ENCODE measurements around the gene ST6GAL2. TPM values are rescaled to one million over a fixed set of nuclear protein-coding genes. Genes with fewer than 3 reads are reported as not detected.

ST6GAL2 gene
- total and polyA plus RNA-seq, 2 of the 8 experiments (the other 6 are each of a cell fraction or from before 2014, with no cell fraction given), result 2.7 to 17.5 TPM

DNA sequence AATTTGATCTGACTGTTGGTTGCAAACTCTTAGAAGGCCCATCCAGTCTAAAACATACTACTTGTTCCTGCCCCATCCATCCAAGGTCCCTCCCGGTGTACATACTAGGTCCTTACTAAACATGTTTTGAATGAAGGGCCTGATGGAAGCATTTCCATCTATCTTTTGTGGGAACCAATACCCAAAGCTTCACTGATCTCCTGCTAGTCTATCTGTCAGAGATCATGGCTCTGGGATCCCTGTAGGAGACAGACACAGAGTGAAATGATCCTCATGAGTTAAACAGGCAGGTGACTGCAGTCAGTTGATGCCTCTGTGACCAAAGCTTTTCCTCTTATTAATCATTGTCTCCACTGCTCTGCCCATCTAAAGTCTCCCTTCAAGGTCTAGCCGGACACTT, 115.0 kb downstream of the ST6GAL2 start (continued):
- TF ChIP-seq, protein P1, sequence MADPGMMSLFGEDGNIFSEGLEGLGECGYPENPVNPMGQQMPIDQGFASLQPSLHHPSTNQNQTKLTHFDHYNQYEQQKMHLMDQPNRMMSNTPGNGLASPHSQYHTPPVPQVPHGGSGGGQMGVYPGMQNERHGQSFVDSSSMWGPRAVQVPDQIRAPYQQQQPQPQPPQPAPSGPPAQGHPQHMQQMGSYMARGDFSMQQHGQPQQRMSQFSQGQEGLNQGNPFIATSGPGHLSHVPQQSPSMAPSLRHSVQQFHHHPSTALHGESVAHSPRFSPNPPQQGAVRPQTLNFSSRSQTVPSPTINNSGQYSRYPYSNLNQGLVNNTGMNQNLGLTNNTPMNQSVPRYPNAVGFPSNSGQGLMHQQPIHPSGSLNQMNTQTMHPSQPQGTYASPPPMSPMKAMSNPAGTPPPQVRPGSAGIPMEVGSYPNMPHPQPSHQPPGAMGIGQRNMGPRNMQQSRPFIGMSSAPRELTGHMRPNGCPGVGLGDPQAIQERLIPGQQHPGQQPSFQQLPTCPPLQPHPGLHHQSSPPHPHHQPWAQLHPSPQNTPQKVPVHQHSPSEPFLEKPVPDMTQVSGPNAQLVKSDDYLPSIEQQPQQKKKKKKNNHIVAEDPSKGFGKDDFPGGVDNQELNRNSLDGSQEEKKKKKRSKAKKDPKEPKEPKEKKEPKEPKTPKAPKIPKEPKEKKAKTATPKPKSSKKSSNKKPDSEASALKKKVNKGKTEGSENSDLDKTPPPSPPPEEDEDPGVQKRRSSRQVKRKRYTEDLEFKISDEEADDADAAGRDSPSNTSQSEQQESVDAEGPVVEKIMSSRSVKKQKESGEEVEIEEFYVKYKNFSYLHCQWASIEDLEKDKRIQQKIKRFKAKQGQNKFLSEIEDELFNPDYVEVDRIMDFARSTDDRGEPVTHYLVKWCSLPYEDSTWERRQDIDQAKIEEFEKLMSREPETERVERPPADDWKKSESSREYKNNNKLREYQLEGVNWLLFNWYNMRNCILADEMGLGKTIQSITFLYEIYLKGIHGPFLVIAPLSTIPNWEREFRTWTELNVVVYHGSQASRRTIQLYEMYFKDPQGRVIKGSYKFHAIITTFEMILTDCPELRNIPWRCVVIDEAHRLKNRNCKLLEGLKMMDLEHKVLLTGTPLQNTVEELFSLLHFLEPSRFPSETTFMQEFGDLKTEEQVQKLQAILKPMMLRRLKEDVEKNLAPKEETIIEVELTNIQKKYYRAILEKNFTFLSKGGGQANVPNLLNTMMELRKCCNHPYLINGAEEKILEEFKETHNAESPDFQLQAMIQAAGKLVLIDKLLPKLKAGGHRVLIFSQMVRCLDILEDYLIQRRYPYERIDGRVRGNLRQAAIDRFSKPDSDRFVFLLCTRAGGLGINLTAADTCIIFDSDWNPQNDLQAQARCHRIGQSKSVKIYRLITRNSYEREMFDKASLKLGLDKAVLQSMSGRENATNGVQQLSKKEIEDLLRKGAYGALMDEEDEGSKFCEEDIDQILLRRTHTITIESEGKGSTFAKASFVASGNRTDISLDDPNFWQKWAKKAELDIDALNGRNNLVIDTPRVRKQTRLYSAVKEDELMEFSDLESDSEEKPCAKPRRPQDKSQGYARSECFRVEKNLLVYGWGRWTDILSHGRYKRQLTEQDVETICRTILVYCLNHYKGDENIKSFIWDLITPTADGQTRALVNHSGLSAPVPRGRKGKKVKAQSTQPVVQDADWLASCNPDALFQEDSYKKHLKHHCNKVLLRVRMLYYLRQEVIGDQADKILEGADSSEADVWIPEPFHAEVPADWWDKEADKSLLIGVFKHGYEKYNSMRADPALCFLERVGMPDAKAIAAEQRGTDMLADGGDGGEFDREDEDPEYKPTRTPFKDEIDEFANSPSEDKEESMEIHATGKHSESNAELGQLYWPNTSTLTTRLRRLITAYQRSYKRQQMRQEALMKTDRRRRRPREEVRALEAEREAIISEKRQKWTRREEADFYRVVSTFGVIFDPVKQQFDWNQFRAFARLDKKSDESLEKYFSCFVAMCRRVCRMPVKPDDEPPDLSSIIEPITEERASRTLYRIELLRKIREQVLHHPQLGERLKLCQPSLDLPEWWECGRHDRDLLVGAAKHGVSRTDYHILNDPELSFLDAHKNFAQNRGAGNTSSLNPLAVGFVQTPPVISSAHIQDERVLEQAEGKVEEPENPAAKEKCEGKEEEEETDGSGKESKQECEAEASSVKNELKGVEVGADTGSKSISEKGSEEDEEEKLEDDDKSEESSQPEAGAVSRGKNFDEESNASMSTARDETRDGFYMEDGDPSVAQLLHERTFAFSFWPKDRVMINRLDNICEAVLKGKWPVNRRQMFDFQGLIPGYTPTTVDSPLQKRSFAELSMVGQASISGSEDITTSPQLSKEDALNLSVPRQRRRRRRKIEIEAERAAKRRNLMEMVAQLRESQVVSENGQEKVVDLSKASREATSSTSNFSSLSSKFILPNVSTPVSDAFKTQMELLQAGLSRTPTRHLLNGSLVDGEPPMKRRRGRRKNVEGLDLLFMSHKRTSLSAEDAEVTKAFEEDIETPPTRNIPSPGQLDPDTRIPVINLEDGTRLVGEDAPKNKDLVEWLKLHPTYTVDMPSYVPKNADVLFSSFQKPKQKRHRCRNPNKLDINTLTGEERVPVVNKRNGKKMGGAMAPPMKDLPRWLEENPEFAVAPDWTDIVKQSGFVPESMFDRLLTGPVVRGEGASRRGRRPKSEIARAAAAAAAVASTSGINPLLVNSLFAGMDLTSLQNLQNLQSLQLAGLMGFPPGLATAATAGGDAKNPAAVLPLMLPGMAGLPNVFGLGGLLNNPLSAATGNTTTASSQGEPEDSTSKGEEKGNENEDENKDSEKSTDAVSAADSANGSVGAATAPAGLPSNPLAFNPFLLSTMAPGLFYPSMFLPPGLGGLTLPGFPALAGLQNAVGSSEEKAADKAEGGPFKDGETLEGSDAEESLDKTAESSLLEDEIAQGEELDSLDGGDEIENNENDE (IDR thresholded peaks at IDR 0.05; ENCODE audit: insufficient replicate concordance, low read length), result no peak
- TF ChIP-seq SRF (IDR thresholded peaks at IDR 0.05; ENCODE audit: low read depth, low read length) (no peak), SIX5 (IDR thresholded peaks at IDR 0.05; ENCODE audit: low read depth, low read length) (no peak), SP1 (IDR thresholded peaks at IDR 0.05; ENCODE audit: low read depth, low read length) (no peak), TEAD4 (IDR thresholded peaks at IDR 0.05; ENCODE audit: low read depth, low read length) (no peak), MAFK (IDR thresholded peaks at IDR 0.05; ENCODE audit: low read depth, low read length) (no peak), KDM5A (IDR thresholded peaks at IDR 0.05; ENCODE audit: low read length) (no peak), TAF7 (optimal IDR thresholded peaks at IDR 0.05; ENCODE audit: borderline replicate concordance, low read depth, low read length) (no peak), RBBP5 (IDR thresholded peaks at IDR 0.05; ENCODE audit: borderline replicate concordance, low read depth, low read length) (no peak), JUN (IDR thresholded peaks at IDR 0.05; ENCODE audit: low read depth, low read length) (no peak), SP2 (IDR thresholded peaks at IDR 0.05; ENCODE audit: low read length) (no peak)
- TF ChIP-seq, protein P2, sequence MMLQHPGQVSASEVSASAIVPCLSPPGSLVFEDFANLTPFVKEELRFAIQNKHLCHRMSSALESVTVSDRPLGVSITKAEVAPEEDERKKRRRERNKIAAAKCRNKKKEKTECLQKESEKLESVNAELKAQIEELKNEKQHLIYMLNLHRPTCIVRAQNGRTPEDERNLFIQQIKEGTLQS (IDR thresholded peaks at IDR 0.05; ENCODE audit: insufficient read depth, low read depth, low read length), result no peak

All from H1 (cell line).